GM19023 (cell line): ENCODE measurements around the gene RAB3C.
"Not testable (repeated sequence)": the region's sequence is repeated elsewhere in the genome, so short reads cannot be mapped to it uniquely, and the experiment has no call there.

Source experiments
- ATAC-seq: cut with Tn5 transposase; IDR thresholded peaks from one replicate; pipeline ENCODE4 v1.9.1; 2021; ENCODE audit warnings: mild to moderate bottlenecking, moderate library complexity; ENCODE audit not compliant: unreplicated experiment

Gene RAB3C

DNA sequence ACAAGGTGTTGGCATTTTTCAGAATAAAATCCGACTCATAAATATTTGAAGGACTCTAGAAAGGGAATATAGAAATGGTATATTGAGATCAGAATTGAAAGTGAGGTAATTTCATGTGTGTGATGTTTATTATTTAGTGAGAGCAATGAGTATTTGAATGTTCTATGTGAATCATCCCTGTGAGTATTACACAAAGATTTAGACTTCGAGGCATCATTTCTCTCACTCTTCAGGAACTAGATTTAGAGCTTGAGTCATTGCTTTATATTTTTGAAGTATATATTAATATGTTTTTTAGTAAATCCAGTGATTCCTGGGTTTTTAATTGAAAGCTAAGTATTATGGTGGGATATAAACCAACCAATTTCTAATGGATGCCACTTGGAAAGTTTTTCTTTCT is 91.2 kb downstream of the RAB3C start:
- ATAC-seq = no peak

DNA sequence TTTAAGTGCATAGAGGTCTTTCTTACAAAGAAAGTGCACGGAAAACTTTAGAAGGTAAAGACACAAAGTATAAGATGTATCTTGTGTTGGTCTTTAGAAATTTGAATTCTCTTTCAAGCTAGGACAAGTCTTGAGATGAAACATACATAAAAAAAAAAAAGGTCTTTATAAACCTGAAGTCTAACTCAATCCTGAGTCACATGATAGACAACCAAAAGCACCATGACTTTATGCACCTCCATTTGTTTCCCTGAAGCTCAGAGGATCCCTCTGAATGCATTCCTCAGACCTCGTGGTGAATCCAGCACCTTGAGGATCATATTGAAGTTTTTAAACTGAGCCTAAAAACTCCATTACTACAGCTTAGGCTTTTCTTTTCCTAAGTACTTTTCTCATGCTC is 91.8 kb downstream of the RAB3C start:
- ATAC-seq = no peak

DNA sequence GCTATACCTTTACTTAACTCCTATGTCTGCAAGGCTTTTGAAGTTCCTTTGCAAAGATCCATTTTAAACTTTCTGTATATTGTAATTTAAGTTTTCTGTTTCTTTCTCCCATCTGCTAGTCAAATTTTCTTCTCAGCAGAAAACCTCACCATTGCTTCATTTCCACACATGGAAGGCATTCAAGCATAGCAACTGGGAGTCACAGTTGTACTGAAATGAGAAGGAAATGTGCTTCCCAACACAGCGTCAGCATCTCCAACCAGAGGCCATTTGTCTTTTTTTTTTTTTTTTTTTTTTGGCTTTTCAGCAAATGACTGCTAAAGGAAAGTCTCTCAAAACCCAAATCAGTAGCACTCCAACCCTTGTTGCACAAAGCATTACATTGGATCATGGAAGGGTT is 92.5 kb downstream of the RAB3C start:
- ATAC-seq = no peak

DNA sequence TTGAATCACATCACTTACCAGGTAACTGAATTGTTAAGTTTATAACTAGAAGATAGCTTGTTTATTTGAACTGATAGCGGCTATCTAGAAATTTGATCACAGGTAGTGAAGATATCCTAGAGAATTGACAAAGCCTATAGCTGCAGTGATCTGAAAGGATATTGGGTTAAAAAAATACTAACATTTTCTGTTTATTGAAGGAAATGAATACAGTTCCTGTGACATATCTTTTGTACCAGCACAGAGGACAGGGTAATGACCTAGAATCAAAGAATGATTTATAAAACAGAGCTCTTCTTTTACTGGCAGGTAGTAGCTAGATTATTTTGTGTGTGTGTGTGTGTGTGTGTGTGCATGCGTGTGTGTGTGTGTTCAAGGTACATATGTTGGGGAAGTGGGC is 94.8 kb downstream of the RAB3C start:
- no peak for ATAC-seq

DNA sequence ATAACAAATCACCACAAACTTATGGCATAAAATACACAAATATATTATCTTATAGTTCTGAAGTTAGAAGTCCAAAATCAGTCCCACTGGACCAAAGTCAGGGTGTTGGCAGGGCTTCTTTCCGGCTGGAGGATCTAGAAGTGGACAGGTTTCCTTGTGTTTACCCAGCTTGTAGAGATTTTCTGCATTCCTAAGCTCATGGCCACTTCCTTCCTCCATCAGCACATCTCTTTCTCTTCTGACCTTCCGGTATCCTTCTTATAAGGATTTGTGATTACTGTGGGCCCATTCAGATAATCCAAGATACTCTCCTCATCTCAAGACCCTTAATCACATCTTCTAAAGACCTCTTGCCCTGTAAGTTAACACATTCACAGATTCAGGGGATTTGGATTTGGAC is 97.6 kb downstream of the RAB3C start:
- no peak for ATAC-seq

DNA sequence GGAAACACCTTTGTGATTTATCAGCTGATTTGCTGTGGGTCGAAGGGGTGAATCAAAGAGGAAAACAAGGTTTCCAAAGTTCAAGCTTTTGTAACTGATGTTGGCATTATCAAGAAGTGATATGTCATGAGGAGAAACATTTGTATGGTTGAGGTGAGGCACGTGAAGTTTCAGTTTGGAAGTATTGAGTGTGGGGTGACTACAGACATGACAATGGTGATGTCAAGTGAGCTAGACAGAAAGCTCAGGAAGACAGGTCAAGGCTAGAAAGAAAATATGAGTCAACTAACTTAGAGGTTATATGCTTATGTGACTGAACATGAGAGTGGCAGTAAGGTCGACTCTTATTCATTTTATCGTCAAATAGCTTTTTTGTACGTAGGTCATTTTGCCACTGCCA is 99.1 kb downstream of the RAB3C start:
- no peak for ATAC-seq

DNA sequence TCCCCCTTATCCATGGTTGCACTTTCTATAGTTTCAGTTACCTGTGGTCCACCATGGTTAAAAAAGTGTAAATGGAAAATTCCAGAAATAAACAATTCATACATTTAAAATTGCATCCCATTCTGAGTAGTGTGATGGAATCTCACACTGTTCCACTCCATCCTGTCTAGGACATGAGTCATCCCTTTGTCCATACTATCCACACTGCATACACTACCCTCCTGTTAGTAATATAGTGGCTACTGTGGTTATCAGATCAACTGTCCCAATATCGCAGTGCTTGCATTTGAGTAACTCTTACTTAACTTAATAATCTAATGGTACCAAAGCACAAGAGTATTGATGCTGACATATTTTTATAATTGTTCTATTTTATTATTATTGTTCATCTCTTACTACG is 100.7 kb downstream of the RAB3C start:
- ATAC-seq = no peak

DNA sequence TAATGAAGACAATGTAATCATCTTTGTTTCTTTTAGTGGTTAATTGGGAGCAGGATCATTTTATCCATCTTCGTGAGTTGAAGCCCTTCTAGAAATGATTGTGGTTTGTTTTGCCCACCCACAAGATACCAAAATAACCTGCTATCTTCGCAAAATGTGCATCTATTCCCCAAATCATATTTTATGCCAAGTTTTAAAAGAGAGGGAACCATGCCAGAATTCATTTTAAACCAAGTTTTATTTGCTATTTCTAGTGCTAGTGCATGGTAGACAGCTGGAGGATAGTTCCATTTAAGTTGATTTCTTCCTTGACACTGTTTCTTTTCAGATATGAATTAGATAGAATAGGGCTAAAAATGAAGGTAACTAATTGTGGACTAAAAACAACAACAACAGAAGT is 104.2 kb downstream of the RAB3C start:
- ATAC-seq = no peak

DNA sequence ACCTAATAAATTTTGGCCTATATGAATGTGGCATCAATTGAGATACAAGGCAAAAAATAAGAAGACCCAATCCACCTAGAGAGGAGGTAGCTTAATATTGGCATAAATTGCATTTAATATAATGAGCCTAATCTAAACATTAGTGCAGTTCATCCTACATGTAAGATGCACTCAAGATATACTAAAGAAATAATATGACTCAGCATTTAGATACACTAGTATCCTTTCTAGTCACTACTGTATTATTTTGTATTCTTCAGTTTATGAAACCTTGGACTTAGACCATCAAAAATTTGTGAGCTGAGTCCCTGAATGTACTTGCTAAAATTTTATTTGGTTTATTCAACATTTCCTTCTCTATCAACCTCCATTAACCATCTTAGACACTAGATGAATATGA is 104.7 kb downstream of the RAB3C start:
- no peak for ATAC-seq

DNA sequence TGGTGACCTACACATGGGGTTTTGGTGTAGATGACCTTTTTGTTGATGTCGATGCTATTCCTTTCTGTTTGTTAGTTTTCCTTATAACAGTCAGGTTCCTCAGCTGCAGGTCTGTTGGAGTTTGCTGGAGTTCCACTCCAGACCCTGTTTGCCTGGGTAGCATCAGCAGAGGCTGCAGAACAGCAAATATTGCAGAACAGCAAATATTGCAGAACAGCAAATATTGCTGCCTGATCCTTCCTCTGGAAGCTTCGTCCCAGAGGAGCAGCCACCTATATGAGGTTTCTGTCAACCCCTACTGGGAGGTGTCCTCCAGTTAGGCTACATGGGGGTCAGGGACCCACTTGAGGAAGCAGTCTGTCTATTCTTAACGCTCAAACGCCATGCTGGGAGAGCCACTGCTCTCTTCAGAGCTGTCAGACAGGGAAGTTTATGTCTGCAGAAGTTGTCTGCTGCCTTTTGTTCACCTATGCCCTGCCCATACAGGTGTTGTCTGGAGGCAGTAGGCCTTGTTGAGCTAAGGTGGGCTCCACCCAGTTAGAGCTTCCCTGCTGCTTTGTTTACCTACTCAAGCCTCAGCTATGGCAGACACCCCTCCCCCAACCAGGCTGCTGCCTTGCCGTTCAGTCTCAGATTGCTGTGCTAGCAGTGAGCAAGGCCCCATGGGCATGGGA is 116.3 kb downstream of the RAB3C start:
- not testable (repeated sequence) for ATAC-seq

DNA sequence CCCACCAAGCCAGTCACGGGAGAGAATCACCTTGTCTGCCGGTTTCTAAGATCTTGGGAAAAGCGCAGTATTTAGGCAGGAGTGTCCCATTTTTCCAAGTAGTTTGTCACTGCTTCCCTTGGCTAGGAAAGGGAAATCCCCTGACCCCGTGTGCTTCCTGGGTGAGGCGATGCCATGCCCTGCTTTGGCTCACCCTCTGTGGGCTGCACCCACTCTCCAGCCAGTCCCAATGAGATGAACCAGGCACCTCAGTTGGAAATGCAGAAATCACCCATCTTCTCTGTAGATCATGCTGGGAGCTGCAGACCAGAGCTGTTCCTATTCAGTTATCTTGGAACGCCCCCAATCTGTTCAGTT is 116.9 kb downstream of the RAB3C start:
- no peak for ATAC-seq

DNA sequence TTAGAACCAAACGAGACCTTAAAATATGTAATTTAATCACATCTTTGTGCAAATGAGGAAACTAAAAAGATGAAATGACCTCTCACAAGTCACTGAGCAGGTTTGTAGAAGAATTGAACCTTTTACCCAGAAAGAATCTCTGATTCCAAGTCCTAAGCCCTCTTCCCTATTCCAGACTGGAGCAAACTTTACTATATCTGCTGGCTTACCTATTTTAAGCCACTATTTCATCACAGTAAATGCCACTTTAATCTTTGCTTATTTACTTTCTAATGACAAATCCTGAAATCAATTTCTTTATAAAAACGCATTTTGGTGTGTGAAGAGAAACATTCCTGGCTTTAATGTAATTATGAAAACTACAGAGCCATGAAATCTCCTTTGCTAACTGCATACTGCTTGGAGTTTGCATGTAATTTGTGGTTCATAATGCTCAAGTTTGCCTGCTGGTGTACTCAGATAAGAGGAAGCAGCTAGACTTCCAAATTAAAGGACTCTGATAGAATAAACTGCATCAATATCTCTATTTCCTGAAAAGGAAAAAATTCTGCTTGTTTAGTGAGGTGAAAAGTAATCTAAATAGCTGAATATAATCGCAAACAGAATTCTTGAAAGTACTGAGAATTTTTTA is 121.2 kb downstream of the RAB3C start:
- ATAC-seq = no peak

DNA sequence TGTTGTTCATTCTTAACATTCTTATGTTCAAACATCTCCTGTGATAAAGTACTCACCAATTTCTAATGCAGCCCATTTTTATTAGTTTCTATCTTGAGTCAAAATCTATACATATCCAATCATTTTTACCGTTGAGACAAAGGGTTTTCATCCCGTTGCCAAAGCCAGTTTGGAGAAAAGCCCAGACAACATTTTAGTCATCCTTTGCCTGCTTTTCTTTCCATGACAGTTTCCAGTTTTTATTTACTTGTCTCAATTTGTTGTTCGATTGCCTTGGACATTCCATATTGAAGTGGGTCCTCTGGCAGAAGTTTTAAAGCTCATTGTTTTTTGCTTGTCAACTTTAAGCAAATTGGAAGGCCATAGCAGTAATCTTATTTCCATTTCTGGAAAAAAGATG is 123.9 kb downstream of the RAB3C start:
- no peak for ATAC-seq

DNA sequence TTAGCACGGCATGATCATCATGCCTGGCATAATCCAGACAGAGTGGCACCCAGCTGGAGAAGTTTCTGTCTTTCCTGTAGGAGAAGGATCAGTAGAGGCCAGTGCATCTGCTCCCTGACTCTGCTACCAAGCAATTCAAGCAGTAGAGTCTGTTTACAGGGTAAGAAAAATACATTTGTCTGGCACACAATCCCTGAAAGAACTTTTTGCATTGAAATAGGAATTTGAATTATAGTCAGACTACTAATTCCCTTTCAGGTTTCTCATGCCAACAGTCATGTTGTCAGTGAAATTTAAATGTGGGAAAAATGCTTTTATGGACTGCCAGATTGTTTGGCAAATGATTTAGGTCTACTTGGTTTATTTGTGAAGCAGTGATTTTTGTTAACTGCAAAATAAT is 125.6 kb downstream of the RAB3C start:
- no peak for ATAC-seq

DNA sequence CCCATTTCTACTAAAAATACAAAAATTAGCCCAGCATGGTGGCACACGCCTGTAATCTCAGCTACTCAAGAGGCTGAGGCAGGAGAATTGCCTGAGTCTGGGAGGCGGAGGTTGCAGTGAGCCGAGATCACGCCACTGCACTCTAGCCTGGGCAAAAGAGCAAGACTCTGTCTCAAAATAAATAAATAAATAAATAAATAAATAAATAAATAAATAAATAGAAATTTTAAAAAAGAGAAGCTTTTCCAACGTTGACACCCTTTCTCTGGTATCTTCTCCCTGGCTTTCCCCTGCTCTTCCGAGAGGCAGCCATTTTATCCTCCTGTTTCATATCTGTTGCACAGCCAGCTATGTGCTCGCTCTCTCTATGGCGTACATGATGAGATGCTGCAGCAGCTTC is 127.5 kb downstream of the RAB3C start:
- not testable (repeated sequence) for ATAC-seq

DNA sequence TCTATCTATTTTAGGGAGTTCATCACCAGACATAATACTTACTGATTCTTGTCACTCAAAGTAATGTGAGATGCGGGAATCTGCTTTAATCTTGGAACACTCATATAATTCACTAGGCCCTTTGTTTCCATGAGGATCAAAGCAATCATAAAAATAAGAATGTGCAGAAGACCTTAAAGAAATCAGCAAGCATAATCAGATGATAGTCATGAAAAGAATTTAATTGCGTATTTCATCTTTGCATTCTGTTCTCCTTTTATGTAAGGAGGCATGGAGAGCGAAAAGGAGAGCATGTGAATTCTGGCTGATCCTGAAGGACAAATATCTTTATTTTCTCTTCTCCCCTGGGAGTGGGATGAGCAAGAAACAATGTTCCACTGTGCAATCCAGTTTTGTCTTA is 128.0 kb downstream of the RAB3C start:
- no peak for ATAC-seq

DNA sequence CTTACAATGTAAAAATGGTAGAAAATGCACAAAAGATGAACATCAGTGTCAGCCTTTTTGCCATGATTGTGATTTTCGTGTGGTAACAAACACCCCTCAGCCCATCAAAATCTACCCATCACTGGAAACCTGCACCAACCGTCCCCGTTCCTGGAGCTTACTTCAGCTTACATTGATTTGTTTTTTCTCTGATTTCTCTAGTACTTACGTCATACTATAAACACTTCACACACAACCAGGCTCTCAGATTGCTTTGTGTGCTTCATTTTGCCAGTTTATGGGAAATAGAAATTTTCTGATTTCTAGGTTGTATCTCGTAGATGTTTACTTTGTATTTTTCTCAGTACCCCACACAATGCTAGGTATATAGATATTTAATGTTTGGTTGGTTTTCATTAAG is 129.1 kb downstream of the RAB3C start:
- no peak for ATAC-seq

DNA sequence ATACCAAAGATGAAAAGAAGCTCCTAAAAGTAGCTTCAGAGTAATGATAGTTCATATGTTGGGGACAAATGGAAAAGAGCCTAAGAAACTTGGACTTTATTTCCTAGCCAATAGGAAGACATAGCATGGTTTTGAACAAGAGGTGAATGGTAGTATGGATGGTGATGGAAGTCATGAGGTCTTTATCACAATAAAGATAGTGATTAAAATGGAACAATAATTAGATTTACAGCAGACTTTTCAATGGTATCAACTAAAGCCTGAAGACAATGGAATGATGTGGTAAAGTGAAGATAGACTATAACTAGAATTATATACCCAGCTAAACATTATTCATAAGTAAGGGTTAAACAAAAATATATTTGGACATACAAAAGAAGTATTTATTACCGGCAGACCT is 131.2 kb downstream of the RAB3C start:
- no peak for ATAC-seq

DNA sequence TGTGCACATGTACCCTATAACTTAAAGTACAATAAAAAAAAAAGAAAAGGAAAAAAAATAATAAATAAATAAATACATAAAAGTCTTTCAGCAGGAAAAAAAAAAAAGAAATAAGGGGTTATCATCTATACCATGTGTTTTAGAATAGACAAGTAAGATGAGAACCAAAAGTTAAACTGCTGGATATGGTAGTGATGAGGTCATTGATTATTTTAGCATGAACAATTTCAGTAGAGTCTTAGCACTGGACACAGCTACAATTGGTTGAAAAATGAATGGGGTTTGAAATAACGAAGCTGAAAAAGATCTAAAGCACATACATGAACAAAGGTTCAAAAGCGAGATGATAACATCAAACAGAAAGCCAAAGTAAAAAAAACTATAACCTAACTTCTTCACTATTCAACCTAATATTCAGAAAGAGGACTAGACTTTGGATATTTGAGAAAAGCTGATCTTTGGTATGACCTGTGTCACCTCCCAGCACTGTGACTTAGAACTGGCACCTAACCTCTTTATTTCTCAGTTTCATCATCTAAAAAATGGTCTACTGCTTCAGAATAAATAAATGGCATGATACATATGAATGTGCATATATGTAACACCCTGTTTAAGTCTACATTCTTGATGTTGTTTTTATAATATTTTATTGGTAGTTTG is 133.3 kb downstream of the RAB3C start:
- ATAC-seq = no peak

DNA sequence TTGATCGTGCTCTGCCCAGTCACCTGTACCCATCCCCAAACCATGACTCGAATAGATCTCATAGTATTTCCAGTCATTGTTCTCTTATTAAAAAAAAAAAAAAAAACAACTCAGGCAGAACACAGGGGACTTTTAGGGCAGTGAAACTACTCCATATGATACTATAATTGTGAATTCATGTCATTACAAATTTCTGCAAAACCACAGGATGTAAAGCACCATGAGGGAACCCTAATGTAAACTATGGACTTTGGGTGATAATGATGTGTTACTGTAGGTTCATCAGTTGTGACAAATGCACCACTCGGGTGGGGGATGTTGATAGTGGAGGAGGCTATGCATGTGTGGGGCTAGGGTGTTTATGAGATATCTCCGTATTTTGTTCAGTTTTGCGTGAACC is 133.8 kb downstream of the RAB3C start:
- no peak for ATAC-seq

DNA sequence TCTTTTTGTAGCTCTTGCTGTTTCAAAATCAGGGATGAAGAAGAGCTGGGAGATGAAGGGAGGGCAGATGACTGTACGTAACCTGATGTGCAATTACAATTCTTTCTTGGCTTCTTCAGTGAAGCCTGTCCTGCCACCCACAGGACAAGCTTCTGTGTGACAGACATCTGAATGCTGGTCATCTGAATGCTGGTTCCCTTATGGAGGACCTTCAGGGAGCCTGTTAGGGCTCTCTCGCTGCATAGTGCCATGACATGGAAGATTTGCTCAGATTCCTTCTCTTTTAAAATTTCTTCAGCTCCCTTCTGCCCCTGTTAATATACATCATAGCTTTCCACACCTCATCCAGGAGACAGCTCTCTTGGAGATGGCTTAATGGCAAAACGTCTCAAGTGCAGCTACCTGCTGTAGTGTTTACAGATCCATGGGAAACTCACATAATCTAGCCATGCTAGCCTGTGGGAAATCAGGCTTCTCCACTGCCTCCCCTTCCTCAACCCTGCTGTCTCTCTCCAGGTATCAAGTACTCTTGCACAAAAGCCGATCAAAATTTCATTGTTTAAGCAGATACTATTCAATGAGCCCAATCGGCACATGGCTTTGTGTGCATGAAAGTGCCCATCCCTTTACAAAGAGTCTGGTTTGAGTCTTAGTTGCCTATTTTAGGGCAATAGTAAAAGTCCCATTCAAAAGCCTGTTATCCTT is 134.6 kb downstream of the RAB3C start:
- ATAC-seq = no peak
